ENCODE measurements around the gene LECT2.

DNA sequence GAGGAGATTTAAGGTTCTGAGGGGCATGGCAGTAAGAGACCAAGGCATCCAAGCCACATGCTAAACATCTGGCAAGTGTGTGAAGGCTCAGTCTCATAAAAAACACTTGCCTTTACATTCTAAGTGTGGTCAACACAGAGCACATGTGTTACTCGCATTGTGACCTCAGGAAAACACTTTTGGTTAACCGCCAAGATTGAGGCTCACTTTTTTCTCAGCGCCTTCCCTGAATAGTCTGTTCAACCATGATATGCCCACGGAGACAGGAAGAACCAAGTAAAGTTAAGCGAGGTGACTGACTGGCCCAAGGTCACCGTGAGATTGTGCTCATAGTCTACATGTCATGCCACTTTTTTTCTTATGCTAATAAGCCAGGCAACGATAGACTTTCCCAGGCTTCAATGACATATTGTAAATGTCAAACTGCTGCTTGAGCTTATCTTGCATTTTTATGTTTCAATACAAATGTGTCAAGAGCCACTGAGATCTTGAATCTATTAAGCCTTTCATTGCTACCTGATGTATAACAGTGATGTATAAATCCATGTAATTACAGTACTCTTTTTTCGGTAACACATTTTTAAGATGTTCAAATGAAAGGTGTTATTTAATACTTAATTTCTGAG, 38.0 kb downstream of the LECT2 start:
- TF ChIP-seq, protein P1, sequence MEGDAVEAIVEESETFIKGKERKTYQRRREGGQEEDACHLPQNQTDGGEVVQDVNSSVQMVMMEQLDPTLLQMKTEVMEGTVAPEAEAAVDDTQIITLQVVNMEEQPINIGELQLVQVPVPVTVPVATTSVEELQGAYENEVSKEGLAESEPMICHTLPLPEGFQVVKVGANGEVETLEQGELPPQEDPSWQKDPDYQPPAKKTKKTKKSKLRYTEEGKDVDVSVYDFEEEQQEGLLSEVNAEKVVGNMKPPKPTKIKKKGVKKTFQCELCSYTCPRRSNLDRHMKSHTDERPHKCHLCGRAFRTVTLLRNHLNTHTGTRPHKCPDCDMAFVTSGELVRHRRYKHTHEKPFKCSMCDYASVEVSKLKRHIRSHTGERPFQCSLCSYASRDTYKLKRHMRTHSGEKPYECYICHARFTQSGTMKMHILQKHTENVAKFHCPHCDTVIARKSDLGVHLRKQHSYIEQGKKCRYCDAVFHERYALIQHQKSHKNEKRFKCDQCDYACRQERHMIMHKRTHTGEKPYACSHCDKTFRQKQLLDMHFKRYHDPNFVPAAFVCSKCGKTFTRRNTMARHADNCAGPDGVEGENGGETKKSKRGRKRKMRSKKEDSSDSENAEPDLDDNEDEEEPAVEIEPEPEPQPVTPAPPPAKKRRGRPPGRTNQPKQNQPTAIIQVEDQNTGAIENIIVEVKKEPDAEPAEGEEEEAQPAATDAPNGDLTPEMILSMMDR (IDR thresholded peaks at IDR 0.05) = no peak
- no peak for TF ChIP-seq EZH2 (IDR thresholded peaks at IDR 0.05)

Data from neural progenitor cell (in vitro differentiated cells).